CD4-positive, alpha-beta T cell treated with Interleukin-2 at 100 ng/mL for 4 hours (primary cell): ENCODE data around the gene GYS2.

Experiments
- DNase-seq: peaks from one replicate; pipeline ENCODE4 v3.0.0-alpha.2; 2020; ENCODE audit warnings: low spot score

Gene GYS2

GRCh38 chr12:21552635-21553328, 51.9 kb downstream of the GYS2 start:
- DNase-seq: no peak

- DNase-seq: no peak
Measured at GRCh38 chr12:21551841-21552465, 52.7 kb downstream of the GYS2 start.

- no peak for DNase-seq
Measured at GRCh38 chr12:21547437-21547836, 57.2 kb downstream of the GYS2 start.

- no peak for DNase-seq
Measured at GRCh38 chr12:21546716-21547115, 57.9 kb downstream of the GYS2 start.

- DNase-seq: no peak
Measured at GRCh38 chr12:21545557-21545956, 59.1 kb downstream of the GYS2 start.

- DNase-seq: no peak
Measured at GRCh38 chr12:21543151-21543550, 61.5 kb downstream of the GYS2 start.

GRCh38 chr12:21542403-21542802, 62.2 kb downstream of the GYS2 start:
- no peak for DNase-seq

- DNase-seq: no peak
Measured at GRCh38 chr12:21541773-21542172, 62.9 kb downstream of the GYS2 start.

- no peak for DNase-seq
Measured at GRCh38 chr12:21539797-21540196, 64.8 kb downstream of the GYS2 start.

GRCh38 chr12:21538061-21538653, 66.5 kb downstream of the GYS2 start:
- DNase-seq: no peak

GRCh38 chr12:21529456-21529855, 75.2 kb downstream of the GYS2 start:
- DNase-seq: no peak

- DNase-seq: no peak
Measured at GRCh38 chr12:21528953-21529352, 75.7 kb downstream of the GYS2 start.

GRCh38 chr12:21527451-21528180, 77.0 kb downstream of the GYS2 start:
- DNase-seq: peak; percentile 52

- no peak for DNase-seq
Measured at GRCh38 chr12:21526721-21527345, 77.8 kb downstream of the GYS2 start.

GRCh38 chr12:21526053-21526452, 78.6 kb downstream of the GYS2 start, which contains the start of gene SPX:
SPX (plus strand) TSS chr12:21526296; CDS start chr12:21526473, 177 bp downstream.
- DNase-seq: no peak

GRCh38 chr12:21523148-21523547, 81.5 kb downstream of the GYS2 start:
- DNase-seq: no peak

- no peak for DNase-seq
Measured at GRCh38 chr12:21521541-21521940, 83.1 kb downstream of the GYS2 start.

- no peak for DNase-seq
Measured at GRCh38 chr12:21518451-21518850, 86.2 kb downstream of the GYS2 start.

GRCh38 chr12:21516281-21516680, 88.4 kb downstream of the GYS2 start:
- DNase-seq: no peak

- DNase-seq: peak; percentile 26
Measured at GRCh38 chr12:21509768-21510167, 94.9 kb downstream of the GYS2 start.

- no peak for DNase-seq
Measured at GRCh38 chr12:21507849-21508248, 96.8 kb downstream of the GYS2 start.

GRCh38 chr12:21505888-21506287, 98.8 kb downstream of the GYS2 start:
- DNase-seq: no peak
